ENCODE results near the gene RNF180. TPM values are rescaled to one million over a fixed set of nuclear protein-coding genes. Genes with fewer than 3 reads are reported as not detected.

The RNF180 gene
- total RNA-seq, 1 experiment from 2014 or later: 2.7 TPM

DNA sequence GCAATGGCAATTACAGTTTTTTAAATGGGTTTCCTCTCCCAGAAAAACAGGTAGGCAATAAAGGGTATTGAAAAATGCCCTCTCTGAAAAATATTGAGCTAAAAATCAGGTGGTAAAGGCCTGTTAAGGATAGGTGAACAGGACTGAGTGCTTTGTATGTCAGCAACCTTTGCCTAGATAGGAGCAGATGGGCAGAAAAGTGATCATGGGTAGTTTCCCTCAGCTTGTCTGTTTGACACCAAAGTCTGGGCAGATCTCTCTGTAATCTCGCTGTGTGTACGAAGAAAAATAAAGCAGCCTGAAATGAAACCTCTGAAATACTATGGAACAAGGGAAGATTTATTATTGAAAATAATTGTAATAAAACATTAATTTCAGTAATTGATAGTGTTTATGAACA, 15.8 kb downstream of the RNF180 start:
- Mint-ChIP-seq H3K9me3 (peaks cover 5% of the 10 kb centered on the region; the same call in 1 of the 2 replicates), H3K4me3 (no peak overlapping the region), H3K27ac (no peak overlapping the region), H3K27me3 (ENCODE audit: low read depth) (no peaks in the 10 kb centered on the region; the same call in 1 of the 2 replicates), H3K4me1 (no peaks in the 10 kb centered on the region), H3K36me3 (no peaks in the 10 kb centered on the region)
- ChIA-PET CTCF (interaction anchor here (0.9 kb wide), 1 partner anchor 47 kb away, joined by 3 read pairs; no protein-coding TSS in a partner anchor), POLR2A (no interaction called here)
- ATAC-seq: no peak
- TF ChIP-seq ZNF138 (CRISPR knock-in tag; conservative IDR thresholded peaks at IDR 0.05): no peak
- no peak for TF ChIP-seq GTF2I (CRISPR knock-in tag; conservative IDR thresholded peaks at IDR 0.05)
- TF ChIP-seq ZNF121 (CRISPR knock-in tag; IDR thresholded peaks at IDR 0.05): no peak
- TF ChIP-seq, protein P1, sequence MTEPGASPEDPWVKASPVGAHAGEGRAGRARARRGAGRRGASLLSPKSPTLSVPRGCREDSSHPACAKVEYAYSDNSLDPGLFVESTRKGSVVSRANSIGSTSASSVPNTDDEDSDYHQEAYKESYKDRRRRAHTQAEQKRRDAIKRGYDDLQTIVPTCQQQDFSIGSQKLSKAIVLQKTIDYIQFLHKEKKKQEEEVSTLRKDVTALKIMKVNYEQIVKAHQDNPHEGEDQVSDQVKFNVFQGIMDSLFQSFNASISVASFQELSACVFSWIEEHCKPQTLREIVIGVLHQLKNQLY (CRISPR knock-in tag; IDR thresholded peaks at IDR 0.05): no peak
- TF ChIP-seq, protein P2, sequence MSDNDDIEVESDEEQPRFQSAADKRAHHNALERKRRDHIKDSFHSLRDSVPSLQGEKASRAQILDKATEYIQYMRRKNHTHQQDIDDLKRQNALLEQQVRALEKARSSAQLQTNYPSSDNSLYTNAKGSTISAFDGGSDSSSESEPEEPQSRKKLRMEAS (CRISPR knock-in tag; IDR thresholded peaks at IDR 0.05): no peak
- DNase-seq (ENCODE audit: low spot score): no peak

DNA sequence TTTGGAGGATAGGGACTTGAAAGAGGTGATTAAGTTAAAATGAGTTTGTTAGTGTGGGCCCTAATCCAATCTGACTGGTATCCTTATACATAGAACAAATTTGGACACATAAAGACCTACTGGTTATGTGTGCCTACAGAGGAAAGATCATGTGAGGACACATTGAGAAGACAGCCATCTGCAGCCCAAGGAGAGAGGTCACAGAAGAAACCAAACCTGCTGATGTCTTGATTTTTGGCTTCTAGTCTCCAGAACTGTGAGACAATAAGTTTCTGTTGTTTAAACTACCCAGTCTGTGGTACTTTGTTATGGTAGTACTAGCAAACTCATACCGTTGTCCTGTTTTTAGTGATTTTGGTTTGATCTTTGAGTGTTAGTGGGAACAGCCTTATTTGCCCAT, 18.3 kb downstream of the RNF180 start:
- Mint-ChIP-seq H3K27ac (no peak overlapping the region), H3K4me3 (no peak overlapping the region), H3K36me3 (no peaks in the 10 kb centered on the region), H3K27me3 (ENCODE audit: low read depth) (no peaks in the 10 kb centered on the region; the same call in 1 of the 2 replicates), H3K4me1 (no peaks in the 10 kb centered on the region), H3K9me3 (peaks cover 5% of the 10 kb centered on the region; the same call in 1 of the 2 replicates)
- ChIA-PET POLR2A (no interaction called here), CTCF (no interaction called here)
- ATAC-seq (no peak), DNase-seq (ENCODE audit: low spot score) (no peak)
- TF ChIP-seq, protein P3, sequence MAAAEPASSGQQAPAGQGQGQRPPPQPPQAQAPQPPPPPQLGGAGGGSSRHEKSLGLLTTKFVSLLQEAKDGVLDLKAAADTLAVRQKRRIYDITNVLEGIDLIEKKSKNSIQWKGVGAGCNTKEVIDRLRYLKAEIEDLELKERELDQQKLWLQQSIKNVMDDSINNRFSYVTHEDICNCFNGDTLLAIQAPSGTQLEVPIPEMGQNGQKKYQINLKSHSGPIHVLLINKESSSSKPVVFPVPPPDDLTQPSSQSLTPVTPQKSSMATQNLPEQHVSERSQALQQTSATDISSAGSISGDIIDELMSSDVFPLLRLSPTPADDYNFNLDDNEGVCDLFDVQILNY (CRISPR knock-in tag; IDR thresholded peaks at IDR 0.05): no peak
- TF ChIP-seq, protein P4, sequence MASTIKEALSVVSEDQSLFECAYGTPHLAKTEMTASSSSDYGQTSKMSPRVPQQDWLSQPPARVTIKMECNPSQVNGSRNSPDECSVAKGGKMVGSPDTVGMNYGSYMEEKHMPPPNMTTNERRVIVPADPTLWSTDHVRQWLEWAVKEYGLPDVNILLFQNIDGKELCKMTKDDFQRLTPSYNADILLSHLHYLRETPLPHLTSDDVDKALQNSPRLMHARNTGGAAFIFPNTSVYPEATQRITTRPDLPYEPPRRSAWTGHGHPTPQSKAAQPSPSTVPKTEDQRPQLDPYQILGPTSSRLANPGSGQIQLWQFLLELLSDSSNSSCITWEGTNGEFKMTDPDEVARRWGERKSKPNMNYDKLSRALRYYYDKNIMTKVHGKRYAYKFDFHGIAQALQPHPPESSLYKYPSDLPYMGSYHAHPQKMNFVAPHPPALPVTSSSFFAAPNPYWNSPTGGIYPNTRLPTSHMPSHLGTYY (CRISPR knock-in tag; IDR thresholded peaks at IDR 0.05): no peak
- TF ChIP-seq SOX15 (CRISPR knock-in tag; IDR thresholded peaks at IDR 0.05) (no peak), NR2C2 (CRISPR knock-in tag; IDR thresholded peaks at IDR 0.05) (no peak), ZNF396 (CRISPR knock-in tag; IDR thresholded peaks at IDR 0.05; ENCODE audit: borderline replicate concordance) (no peak), SP1 (CRISPR knock-in tag; conservative IDR thresholded peaks at IDR 0.05) (no peak), ZNF121 (CRISPR knock-in tag; IDR thresholded peaks at IDR 0.05) (no peak), ZNF138 (CRISPR knock-in tag; conservative IDR thresholded peaks at IDR 0.05) (no peak), ZBTB21 (CRISPR knock-in tag; IDR thresholded peaks at IDR 0.05; ENCODE audit: borderline replicate concordance) (no peak), TCF7 (CRISPR knock-in tag; IDR thresholded peaks at IDR 0.05; ENCODE audit: low read depth) (no peak), TEAD1 (CRISPR knock-in tag; IDR thresholded peaks at IDR 0.05) (no peak), HMGA2 (CRISPR knock-in tag; IDR thresholded peaks at IDR 0.05) (no peak)
- TF ChIP-seq, protein P5, sequence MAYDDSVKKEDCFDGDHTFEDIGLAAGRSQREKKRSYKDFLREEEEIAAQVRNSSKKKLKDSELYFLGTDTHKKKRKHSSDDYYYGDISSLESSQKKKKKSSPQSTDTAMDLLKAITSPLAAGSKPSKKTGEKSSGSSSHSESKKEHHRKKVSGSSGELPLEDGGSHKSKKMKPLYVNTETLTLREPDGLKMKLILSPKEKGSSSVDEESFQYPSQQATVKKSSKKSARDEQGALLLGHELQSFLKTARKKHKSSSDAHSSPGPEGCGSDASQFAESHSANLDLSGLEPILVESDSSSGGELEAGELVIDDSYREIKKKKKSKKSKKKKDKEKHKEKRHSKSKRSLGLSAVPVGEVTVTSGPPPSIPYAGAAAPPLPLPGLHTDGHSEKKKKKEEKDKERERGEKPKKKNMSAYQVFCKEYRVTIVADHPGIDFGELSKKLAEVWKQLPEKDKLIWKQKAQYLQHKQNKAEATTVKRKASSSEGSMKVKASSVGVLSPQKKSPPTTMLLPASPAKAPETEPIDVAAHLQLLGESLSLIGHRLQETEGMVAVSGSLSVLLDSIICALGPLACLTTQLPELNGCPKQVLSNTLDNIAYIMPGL (CRISPR knock-in tag; IDR thresholded peaks at IDR 0.05): no peak
- TF ChIP-seq, protein P6, sequence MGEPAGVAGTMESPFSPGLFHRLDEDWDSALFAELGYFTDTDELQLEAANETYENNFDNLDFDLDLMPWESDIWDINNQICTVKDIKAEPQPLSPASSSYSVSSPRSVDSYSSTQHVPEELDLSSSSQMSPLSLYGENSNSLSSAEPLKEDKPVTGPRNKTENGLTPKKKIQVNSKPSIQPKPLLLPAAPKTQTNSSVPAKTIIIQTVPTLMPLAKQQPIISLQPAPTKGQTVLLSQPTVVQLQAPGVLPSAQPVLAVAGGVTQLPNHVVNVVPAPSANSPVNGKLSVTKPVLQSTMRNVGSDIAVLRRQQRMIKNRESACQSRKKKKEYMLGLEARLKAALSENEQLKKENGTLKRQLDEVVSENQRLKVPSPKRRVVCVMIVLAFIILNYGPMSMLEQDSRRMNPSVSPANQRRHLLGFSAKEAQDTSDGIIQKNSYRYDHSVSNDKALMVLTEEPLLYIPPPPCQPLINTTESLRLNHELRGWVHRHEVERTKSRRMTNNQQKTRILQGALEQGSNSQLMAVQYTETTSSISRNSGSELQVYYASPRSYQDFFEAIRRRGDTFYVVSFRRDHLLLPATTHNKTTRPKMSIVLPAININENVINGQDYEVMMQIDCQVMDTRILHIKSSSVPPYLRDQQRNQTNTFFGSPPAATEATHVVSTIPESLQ (CRISPR knock-in tag; IDR thresholded peaks at IDR 0.05): no peak
- TF ChIP-seq, protein P7, sequence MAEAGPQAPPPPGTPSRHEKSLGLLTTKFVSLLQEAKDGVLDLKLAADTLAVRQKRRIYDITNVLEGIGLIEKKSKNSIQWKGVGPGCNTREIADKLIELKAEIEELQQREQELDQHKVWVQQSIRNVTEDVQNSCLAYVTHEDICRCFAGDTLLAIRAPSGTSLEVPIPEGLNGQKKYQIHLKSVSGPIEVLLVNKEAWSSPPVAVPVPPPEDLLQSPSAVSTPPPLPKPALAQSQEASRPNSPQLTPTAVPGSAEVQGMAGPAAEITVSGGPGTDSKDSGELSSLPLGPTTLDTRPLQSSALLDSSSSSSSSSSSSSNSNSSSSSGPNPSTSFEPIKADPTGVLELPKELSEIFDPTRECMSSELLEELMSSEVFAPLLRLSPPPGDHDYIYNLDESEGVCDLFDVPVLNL (CRISPR knock-in tag; IDR thresholded peaks at IDR 0.05; ENCODE audit: borderline replicate concordance, low read depth): no peak
- TF ChIP-seq, protein P8, sequence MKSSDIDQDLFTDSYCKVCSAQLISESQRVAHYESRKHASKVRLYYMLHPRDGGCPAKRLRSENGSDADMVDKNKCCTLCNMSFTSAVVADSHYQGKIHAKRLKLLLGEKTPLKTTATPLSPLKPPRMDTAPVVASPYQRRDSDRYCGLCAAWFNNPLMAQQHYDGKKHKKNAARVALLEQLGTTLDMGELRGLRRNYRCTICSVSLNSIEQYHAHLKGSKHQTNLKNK (CRISPR knock-in tag; IDR thresholded peaks at IDR 0.05): no peak
- TF ChIP-seq, protein P9, sequence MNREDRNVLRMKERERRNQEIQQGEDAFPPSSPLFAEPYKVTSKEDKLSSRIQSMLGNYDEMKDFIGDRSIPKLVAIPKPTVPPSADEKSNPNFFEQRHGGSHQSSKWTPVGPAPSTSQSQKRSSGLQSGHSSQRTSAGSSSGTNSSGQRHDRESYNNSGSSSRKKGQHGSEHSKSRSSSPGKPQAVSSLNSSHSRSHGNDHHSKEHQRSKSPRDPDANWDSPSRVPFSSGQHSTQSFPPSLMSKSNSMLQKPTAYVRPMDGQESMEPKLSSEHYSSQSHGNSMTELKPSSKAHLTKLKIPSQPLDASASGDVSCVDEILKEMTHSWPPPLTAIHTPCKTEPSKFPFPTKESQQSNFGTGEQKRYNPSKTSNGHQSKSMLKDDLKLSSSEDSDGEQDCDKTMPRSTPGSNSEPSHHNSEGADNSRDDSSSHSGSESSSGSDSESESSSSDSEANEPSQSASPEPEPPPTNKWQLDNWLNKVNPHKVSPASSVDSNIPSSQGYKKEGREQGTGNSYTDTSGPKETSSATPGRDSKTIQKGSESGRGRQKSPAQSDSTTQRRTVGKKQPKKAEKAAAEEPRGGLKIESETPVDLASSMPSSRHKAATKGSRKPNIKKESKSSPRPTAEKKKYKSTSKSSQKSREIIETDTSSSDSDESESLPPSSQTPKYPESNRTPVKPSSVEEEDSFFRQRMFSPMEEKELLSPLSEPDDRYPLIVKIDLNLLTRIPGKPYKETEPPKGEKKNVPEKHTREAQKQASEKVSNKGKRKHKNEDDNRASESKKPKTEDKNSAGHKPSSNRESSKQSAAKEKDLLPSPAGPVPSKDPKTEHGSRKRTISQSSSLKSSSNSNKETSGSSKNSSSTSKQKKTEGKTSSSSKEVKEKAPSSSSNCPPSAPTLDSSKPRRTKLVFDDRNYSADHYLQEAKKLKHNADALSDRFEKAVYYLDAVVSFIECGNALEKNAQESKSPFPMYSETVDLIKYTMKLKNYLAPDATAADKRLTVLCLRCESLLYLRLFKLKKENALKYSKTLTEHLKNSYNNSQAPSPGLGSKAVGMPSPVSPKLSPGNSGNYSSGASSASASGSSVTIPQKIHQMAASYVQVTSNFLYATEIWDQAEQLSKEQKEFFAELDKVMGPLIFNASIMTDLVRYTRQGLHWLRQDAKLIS (CRISPR knock-in tag; IDR thresholded peaks at IDR 0.05; ENCODE audit: borderline replicate concordance): no peak
- TF ChIP-seq, protein P10, sequence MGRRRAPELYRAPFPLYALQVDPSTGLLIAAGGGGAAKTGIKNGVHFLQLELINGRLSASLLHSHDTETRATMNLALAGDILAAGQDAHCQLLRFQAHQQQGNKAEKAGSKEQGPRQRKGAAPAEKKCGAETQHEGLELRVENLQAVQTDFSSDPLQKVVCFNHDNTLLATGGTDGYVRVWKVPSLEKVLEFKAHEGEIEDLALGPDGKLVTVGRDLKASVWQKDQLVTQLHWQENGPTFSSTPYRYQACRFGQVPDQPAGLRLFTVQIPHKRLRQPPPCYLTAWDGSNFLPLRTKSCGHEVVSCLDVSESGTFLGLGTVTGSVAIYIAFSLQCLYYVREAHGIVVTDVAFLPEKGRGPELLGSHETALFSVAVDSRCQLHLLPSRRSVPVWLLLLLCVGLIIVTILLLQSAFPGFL (CRISPR knock-in tag; IDR thresholded peaks at IDR 0.05; ENCODE audit: borderline replicate concordance): no peak

Measured in WTC11 (cell line).